ENCODE data around the gene LRRC55.

DNA sequence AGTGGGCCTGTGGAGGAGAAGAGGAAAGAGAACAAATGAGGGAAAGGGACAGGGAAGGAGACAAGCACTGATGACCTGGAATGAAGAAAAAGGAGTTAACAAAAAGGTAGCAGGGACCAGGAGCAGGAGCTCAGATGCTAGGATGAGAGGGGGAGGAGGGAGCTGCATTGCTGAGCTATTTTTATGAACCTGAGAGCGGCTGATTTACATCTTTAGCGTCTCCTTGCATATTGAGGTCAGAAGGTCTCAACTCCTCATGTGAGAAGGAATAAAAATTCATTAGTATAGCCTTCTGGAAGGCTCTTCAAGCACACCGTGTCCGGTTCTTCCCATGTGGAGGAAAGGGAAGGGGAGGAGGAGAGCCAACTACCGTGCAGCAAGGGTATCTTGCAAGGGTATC lies 33.1 kb upstream of the LRRC55 start:
- TF ChIP-seq POLR2A (IDR thresholded peaks at IDR 0.05; ENCODE audit: low read length) (no peak), GATA1 (IDR thresholded peaks at IDR 0.05; ENCODE audit: low read depth, low read length) (no peak)

All from erythroblast (primary cell).